Esophagus squamous epithelium (tissue), 5 donors: ENCODE measurements around the gene OSTM1. TPM values are rescaled to one million over a fixed set of nuclear protein-coding genes. Genes with fewer than 3 reads are reported as not detected.

ENCODE experiments used
- DNase-seq: peaks from one replicate; lab custom pipeline; 2025; lab: John Stamatoyannopoulos, UW
- H3K27ac ChIP-seq, 4 donors: fragments of 200-600 bp; sonication (generic); one replicate each; pipeline ENCODE4 v1.5.1; 2016 to 2019; ENCODE audit warnings: mild to moderate bottlenecking in 1 of 4
- H3K27me3 ChIP-seq, 4 donors: fragments of 200-600 bp; sonication (generic); 1 replicate in 3 of 4; 2 replicates in 1 of 4; pipeline versions ENCODE4 v1.5.1 to v1.6.0; 2017 to 2021; ENCODE audit warnings: antibody characterized with exemption in 1 of 4
- H3K36me3 ChIP-seq, 3 donors: fragments of 200-600 bp; sonication (generic); one replicate each; pipeline ENCODE4 v1.5.1; 2016 to 2019
- H3K4me1 ChIP-seq, 3 donors: fragments of 200-600 bp; sonication (generic); one replicate each; pipeline ENCODE4 v1.5.1; 2017 to 2019
- H3K4me3 ChIP-seq, 4 donors: fragments of 200-600 bp; sonication (generic); 1 replicate in 3 of 4; 2 replicates in 1 of 4; pipeline ENCODE4 v1.5.1; 2016 to 2019; ENCODE audit warnings: mild to moderate bottlenecking in 2 of 4, moderate library complexity in 1 of 4
- H3K9me3 ChIP-seq, 3 donors: fragments of 200-600 bp; sonication (generic); one replicate each; pipeline ENCODE4 v1.5.1; 2016 to 2019
- CTCF ChIP-seq, 6 experiments: fragments of 450-650 bp in 4 of 6; fragments of 200-600 bp in 2 of 6; sonication (generic) in 2 of 6; IDR thresholded peaks; one replicate each; pipeline ENCODE4 v1.5.1; 2016 to 2019; ENCODE audit warnings: antibody characterized with exemption in 6 of 6, mild to moderate bottlenecking in 4 of 6, moderate library complexity in 4 of 6
- POLR2A ChIP-seq, 4 donors: fragments of 450-650 bp; IDR thresholded peaks; one replicate each; pipeline ENCODE4 v1.6.1; 2017; ENCODE audit warnings: antibody characterized with exemption in 4 of 4, mild to moderate bottlenecking in 4 of 4, moderate library complexity in 3 of 4
- WGBS, 2 donors: methylation state at CpG; one replicate each; pipeline ENCODE4 v1.1.5; 2018; 5-methylcytosine and 5-hydroxymethylcytosine counted together
- intact Hi-C: fragments of 100-400 bp; cut with DNase I; formaldehyde crosslinking; loops from one replicate; pipeline ENCODE4 v1.15.0; 2022
- total RNA-seq, 4 donors: library from RNA; depleted of rRNA; stranded (reverse); fragments of >200 nt; gene quantifications; one replicate each; pipeline ENCODE4 v1.1.0, GENCODE V29; 2016
- donor health status: DM: yes; HTN: yes; CAD: no.

OSTM1 gene
- total RNA-seq, 4 donors from 2014 or later, result 12.6 to 27.1 (median 14.7) TPM

GRCh38 chr6:108120311-108120710 lies 45.8 kb upstream of the OSTM1 start:
- 56 to 63% methylated on average over 7 to 10 of the region's 12 CpGs for WGBS, 2 donors
- intact Hi-C loops, result no loop called here
- peaks cover 12 to 100% (median 17%) of the 10 kb centered on the region in 4 donors for H3K27me3 ChIP-seq

DNA sequence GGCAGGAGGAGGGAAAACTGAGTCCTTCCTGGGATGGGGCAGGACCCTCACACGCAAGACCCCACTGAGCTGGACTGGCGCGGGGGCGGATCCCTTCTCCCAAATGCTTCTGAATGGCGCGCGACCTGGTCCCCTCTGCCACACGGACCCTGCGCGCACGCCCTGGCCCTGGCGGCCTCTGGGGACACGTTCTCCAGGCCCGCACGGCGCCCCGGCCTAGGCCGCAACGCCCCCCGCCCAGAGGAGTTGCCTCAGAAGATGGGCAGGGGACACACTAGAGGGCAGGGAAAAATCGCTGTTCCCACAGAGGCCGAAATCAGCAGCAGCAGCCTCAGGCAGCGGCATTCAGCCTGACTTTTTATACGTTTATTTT lies 45.2 kb upstream of the OSTM1 start:
- peaks cover 12 to 100% (median 19%) of the 10 kb centered on the region in 4 donors for H3K27me3 ChIP-seq
- intact Hi-C loops, result no loop called here
- 46 to 74% methylated on average over 8 to 9 of the region's 24 CpGs for WGBS, 2 donors
- H3K9me3 ChIP-seq, result no peaks in the 10 kb centered on the region
- H3K36me3 ChIP-seq, result no peaks in the 10 kb centered on the region
- DNase-seq, result no peak
- peak overlapping the region in 1 of 4 donors; percentile 63 for H3K4me3 ChIP-seq
- TF ChIP-seq CTCF (IDR thresholded peaks at IDR 0.05) (no peak), POLR2A (IDR thresholded peaks at IDR 0.05) (no peak)
- no peak overlapping the region for H3K27ac ChIP-seq
- peaks cover 29 to 49% (median 34%) of the 10 kb centered on the region in 3 donors for H3K4me1 ChIP-seq

More at GRCh38 chr6:108120311-108120710, 45.8 kb upstream of the OSTM1 start:
- Histone ChIP-seq H3K4me1 (peaks cover 24 to 43% (median 29%) of the 10 kb centered on the region in 3 donors), H3K27ac (no peak overlapping the region), H3K4me3 (no peak overlapping the region), H3K36me3 (no peaks in the 10 kb centered on the region), H3K9me3 (no peaks in the 10 kb centered on the region)
- DNase-seq, result no peak
- no peak for TF ChIP-seq CTCF (IDR thresholded peaks at IDR 0.05)

- no peaks in the 10 kb centered on the region for H3K9me3 ChIP-seq
- no peak for DNase-seq
- intact Hi-C loops, result no loop called here
- no peaks in the 10 kb centered on the region for H3K36me3 ChIP-seq
- 7 to 19% methylated on average over 36 to 49 of the region's 67 CpGs for WGBS, 2 donors
- H3K27me3 ChIP-seq, result peaks cover 12 to 100% (median 19%) of the 10 kb centered on the region in 4 donors
- no peak for TF ChIP-seq POLR2A (IDR thresholded peaks at IDR 0.05)
- TF ChIP-seq CTCF (IDR thresholded peaks at IDR 0.05), result no peak
- H3K4me1 ChIP-seq, result peaks cover 34 to 56% (median 38%) of the 10 kb centered on the region in 3 donors
- H3K4me3 ChIP-seq, result peak overlapping the region; percentile 5 to 76 (median 59)
- H3K27ac ChIP-seq, result no peak overlapping the region
Observed at GRCh38 chr6:108118810-108119768, 44.5 kb upstream of the OSTM1 start.

DNA sequence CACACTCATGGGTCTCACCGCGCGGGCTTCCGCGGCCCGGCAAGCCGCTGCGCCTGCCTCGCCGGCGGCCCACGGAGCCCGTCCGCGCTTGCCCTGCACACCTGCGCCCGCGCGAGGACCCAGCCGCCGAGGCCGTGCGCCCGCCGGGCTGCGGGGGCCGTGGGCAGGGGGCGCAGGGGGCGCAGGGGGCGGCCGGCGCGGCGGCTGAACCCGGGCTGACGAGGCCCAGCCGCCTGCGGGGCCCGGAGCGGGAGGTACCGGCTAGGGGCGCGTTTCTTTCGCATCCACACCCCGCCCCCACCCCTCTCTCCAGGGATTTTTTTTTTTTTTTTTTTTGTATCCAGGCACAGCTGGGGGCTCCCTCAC lies 43.8 kb upstream of the OSTM1 start:
- no peak for DNase-seq
- TF ChIP-seq CTCF (IDR thresholded peaks at IDR 0.05), result no peak
- TF ChIP-seq POLR2A (IDR thresholded peaks at IDR 0.05), result no peak
- 0% methylated on average over 1 of the region's 45 CpGs; no CpG with 5 or more reads in 1 of the 2 donors for WGBS, 2 donors
- H3K9me3 ChIP-seq, result no peaks in the 10 kb centered on the region
- intact Hi-C loops, result no loop called here
- H3K27me3 ChIP-seq, result peaks cover 12 to 100% (median 19%) of the 10 kb centered on the region in 4 donors
- H3K4me1 ChIP-seq, result peaks cover 41 to 63% (median 45%) of the 10 kb centered on the region in 3 donors
- no peak overlapping the region for H3K27ac ChIP-seq
- no peaks in the 10 kb centered on the region for H3K36me3 ChIP-seq
- peak overlapping the region; percentile 47 to 76 (median 59) for H3K4me3 ChIP-seq
